IMR-90 (cell line): ENCODE measurements around the gene SIPA1.

Experiments
- BHLHE40 ChIP-seq: fragments of 150-350 bp; IDR thresholded peaks from 2 replicates; pipeline ENCODE4 v1.6.1; 2016; ENCODE audit warnings: mild to moderate bottlenecking, low read depth, low read length
- CEBPB ChIP-seq: IDR thresholded peaks from 2 replicates; pipeline ENCODE4 v1.6.1; 2012; ENCODE audit warnings: low read depth, low read length, improper control_type of control experiment
- MAFK ChIP-seq: IDR thresholded peaks from 2 replicates; pipeline ENCODE4 v1.6.1; 2012; ENCODE audit warnings: low read depth, low read length, improper control_type of control experiment
- MXI1 ChIP-seq: IDR thresholded peaks from 2 replicates; pipeline ENCODE4 v1.6.1; 2012; ENCODE audit warnings: low read depth, mild to moderate bottlenecking, low read length, moderate library complexity, borderline replicate concordance
- NFE2L2 ChIP-seq: fragments of 150-350 bp; IDR thresholded peaks from 2 replicates; pipeline ENCODE4 v1.6.1; 2016; ENCODE audit warnings: low read depth, mild to moderate bottlenecking, low read length
- POLR2A ChIP-seq: IDR thresholded peaks from 2 replicates; pipeline ENCODE4 v1.6.1; 2012; ENCODE audit warnings: mild to moderate bottlenecking, low read depth, low read length
- RAD21 ChIP-seq: IDR thresholded peaks from 2 replicates; pipeline ENCODE4 v1.6.1; 2012; ENCODE audit warnings: low read length, improper control_type of control experiment
- RCOR1 ChIP-seq: IDR thresholded peaks from 2 replicates; pipeline ENCODE4 v1.6.1; 2012; ENCODE audit warnings: mild to moderate bottlenecking, low read length, improper control_type of control experiment; ENCODE audit not compliant: insufficient replicate concordance
- TF ChIP-seq, protein P1 (sequence below): conservative IDR thresholded peaks from 2 replicates; pipeline ENCODE4 v1.5.1; 2012; ENCODE audit warnings: mild to moderate bottlenecking, low read depth, low read length, improper control_type of control experiment

DNA sequence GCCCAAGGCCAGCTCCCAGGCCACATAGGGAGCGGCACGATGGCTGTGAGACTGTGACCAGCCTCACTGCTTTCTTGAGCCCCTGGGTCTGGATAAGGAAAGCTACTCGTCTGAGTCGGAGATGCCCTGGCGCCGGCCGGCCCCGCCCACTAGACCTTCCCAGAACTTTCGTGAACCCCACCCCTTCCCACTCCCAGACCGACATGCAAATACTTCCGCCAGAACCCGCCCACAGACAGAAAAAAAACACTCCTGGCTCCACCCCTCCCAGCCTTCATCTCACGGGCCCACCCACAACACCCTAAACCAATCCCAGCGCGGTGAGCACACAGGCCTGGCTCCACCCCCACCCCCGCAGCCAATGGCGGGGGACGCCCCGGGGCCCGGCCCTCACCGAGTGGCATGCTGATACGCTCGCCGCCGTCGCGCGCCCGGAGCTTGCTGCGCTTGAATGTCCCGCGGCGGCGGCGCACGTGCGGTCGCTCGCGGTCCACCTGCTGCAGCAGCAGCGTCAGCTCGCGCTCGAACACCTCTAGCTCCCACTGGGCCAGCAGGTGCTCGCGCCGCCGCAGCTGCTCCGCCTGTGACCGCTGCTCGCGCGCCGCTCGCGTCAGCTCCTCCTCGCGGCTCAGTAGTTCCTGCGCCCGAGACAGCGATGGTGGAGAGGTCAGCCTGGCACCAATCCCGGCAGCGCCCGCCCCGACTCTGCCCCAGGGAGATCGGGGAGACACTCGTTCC lies 30.9 kb upstream of the SIPA1 start:
- TF ChIP-seq, protein P1, sequence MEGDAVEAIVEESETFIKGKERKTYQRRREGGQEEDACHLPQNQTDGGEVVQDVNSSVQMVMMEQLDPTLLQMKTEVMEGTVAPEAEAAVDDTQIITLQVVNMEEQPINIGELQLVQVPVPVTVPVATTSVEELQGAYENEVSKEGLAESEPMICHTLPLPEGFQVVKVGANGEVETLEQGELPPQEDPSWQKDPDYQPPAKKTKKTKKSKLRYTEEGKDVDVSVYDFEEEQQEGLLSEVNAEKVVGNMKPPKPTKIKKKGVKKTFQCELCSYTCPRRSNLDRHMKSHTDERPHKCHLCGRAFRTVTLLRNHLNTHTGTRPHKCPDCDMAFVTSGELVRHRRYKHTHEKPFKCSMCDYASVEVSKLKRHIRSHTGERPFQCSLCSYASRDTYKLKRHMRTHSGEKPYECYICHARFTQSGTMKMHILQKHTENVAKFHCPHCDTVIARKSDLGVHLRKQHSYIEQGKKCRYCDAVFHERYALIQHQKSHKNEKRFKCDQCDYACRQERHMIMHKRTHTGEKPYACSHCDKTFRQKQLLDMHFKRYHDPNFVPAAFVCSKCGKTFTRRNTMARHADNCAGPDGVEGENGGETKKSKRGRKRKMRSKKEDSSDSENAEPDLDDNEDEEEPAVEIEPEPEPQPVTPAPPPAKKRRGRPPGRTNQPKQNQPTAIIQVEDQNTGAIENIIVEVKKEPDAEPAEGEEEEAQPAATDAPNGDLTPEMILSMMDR: no peak
- no peak for TF ChIP-seq POLR2A
- TF ChIP-seq NFE2L2: no peak
- peak; percentile 99 for TF ChIP-seq MXI1
- peak; percentile 93 for TF ChIP-seq BHLHE40
- no peak for TF ChIP-seq RCOR1
- no peak for TF ChIP-seq MAFK
- no peak for TF ChIP-seq RAD21
- TF ChIP-seq CEBPB: no peak
